LNCaP clone FGC (cell line): Measurements from ENCODE around the gene TOP2A.

Experiments used
- DNase-seq: peaks from one replicate; pipeline ENCODE4 v3.0.0-alpha.2; 2011; ENCODE audit warnings: low read depth
- H3K4me3 ChIP-seq: 2 replicates; pipeline ENCODE4 v1.5.1; 2011; ENCODE audit warnings: mild to moderate bottlenecking, low read depth, low read length, control low read depth
- CTCF ChIP-seq: IDR thresholded peaks from 2 replicates; pipeline ENCODE4 v1.5.1; 2012; ENCODE audit warnings: mild to moderate bottlenecking; ENCODE audit not compliant: control insufficient read depth, insufficient read depth; ENCODE audit errors: extremely low read depth

The TOP2A gene

DNA sequence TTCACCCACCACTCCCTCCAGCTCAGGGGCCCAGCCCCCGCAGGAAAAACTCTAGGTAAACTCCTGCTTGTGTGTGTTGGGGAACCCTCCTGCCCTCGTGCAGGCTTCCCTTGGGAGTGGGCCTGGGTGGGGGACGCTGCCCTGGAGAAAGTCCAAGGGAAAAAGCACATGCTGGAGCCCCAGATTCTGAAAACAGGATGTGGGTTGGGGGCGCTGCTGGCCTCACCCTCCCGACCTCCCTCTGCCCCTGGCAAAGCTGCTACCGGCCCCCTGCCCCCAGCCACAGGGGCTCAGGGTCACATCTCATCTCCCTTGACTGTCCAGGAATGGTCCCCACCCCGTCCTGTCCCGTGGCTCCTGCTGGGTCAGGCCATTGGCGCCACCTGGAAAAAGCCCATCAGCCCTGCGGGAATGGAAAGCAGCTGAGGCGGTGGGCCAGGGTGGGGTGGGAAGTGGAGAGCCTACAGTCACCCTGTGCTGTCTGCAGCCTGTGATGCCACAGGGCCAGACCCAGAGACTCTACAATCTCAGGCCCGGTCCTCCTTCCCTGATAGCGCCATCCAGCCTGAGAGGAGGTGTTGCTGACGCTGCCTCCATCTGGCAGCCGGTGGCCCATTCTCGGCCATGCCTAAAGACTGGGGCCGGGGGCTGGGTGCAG, 50.7 kb downstream of the TOP2A start:
- no peak for DNase-seq
- H3K4me3 ChIP-seq: no peak overlapping the region
- no peak for TF ChIP-seq CTCF

- no peak overlapping the region for H3K4me3 ChIP-seq
- no peak for TF ChIP-seq CTCF
- no peak for DNase-seq
Measured at GRCh38 chr17:40366076-40366860, 51.4 kb downstream of the TOP2A start.

DNA sequence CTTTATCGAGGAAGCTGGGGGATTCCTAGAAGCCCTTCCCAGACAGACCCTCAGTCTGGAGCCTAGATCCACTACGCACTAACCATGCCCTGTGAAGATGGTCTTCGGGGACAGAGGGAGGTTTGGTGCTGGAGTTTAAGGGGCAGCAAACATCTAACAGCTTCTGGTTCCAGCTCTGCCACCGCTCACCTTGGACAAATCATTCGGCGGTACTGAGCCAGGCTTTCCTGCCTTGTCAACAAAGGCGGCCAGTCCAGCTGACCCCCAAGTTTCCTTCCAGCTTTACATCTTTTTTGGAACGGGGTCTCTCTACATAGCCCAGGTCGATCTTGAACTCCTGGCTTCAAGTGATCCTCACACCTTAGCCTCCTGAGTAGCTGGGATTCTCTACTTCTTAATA, 52.8 kb downstream of the TOP2A start:
- no peak for DNase-seq
- no peak for TF ChIP-seq CTCF
- H3K4me3 ChIP-seq: no peak overlapping the region

DNA sequence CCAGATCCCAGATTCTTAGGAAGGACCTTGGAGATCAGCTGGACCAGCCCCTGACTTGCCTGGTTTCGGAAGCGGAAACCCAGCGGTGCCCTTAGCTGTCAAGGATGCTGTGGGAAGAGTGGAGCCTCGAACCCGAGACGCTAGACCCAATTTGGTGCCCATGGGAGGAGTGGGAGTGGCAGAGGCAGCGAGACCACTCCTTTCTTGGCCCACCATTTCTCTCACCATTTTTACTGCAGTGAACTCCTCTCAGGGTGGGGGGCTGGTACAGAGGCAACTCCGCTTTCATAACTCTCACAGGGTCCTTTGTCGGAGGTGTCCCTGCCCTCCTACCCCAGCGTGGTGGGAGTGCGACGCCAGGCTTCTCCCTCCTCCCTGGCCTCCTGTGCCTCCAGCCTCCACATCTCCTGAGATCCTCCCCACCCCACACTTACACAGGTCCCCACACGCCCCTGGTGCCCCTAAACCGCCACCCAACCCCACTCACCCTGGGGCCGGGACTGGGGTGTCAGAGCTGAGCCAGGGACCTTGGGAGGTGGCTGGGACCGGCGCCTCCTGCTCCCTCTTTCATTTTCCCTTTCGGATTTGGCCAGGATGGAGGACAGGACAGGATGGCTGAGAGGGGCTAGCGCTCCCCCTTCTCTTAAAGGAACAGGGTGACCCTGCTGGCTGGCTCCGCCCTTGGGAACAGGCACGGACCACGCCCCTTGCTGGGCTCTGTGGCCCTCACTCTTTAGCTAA, 53.4 kb downstream of the TOP2A start, which contains the start of gene GJD3:
TSS of gene GJD3 (minus strand) at position 617 of the 741 bp plus-strand sequence. CDS start 922 bp downstream, outside the sequence.
- DNase-seq: no peak
- peak within 1 kb of the TSS; percentile 52 for H3K4me3 ChIP-seq
- no peak for TF ChIP-seq CTCF

- TF ChIP-seq CTCF: no peak
- DNase-seq: no peak
- H3K4me3 ChIP-seq: peak overlapping the region; percentile 52
Measured at GRCh38 chr17:40363111-40363827, 54.4 kb downstream of the TOP2A start.

DNA sequence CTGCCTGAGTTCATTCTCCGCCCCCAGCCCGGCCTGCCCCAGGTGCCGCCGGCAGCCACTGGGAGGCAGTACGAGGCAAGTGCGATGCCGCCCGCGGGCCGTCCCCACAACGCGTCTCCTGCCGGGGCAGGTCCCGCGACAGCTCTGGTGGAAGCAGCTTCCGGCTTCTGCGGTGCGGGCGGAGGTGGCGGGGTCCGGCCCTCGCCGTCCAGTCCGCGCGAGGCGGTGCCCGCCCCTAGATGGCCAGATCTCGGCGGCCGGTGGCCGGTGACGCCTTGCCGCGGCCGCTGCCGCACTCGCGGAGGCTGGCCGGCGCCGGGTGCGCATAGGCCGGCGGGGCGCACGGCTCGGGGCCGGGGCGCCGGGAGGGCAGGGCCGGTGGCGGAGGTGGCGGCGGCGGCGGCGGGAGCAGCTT, 55.0 kb downstream of the TOP2A start:
- peak; percentile 91 for TF ChIP-seq CTCF
- peak overlapping the region; percentile 52 for H3K4me3 ChIP-seq
- DNase-seq: peak; percentile 34
